ENCODE measurements around the gene KRTDAP. TPM values are rescaled to one million over a fixed set of nuclear protein-coding genes. Genes with fewer than 3 reads are reported as not detected.

KRTDAP gene
- total and polyA plus RNA-seq, 5 donors from 2014 or later: not detected

Other genes starting within 250 kb of the KRTDAP start
- 28.1 TPM for gene LSR, start 241.5 kb downstream of the KRTDAP start, total RNA-seq
- 10 to 100 TPM; 47.8 to 66.1 (median 53.7) TPM for gene LSR, start 241.5 kb downstream of the KRTDAP start, polyA plus RNA-seq
- 277 TPM for gene USF2, start 221.5 kb downstream of the KRTDAP start, total RNA-seq
- 10 to 100 TPM in 1 of 4 donors, 1 to 10 TPM in 3; 5.9 to 10.1 (median 6.8) TPM for gene USF2, start 221.5 kb downstream of the KRTDAP start, polyA plus RNA-seq
- 0.32 TPM for gene HAMP, start 207.9 kb downstream of the KRTDAP start, total RNA-seq
- gene HAMP, start 207.9 kb downstream of the KRTDAP start, polyA plus RNA-seq: not detected
- not detected for gene MAG, start 198.3 kb downstream of the KRTDAP start, total RNA-seq
- gene MAG, start 198.3 kb downstream of the KRTDAP start, polyA plus RNA-seq: under 1 TPM in 2 of 4 donors, not detected in 2; 0.16 to 0.28 TPM
- gene CD22, start 161.3 kb downstream of the KRTDAP start, total RNA-seq: 3.3 TPM
- 1 to 10 TPM in 1 of 4 donors, under 1 TPM in 2, not detected in 1; 0.15 to 1.9 (median 0.39) TPM for gene CD22, start 161.3 kb downstream of the KRTDAP start, polyA plus RNA-seq
- gene FFAR1, start 142.6 kb downstream of the KRTDAP start, total RNA-seq: not detected
- gene FFAR1, start 142.6 kb downstream of the KRTDAP start, polyA plus RNA-seq: not detected
- gene FFAR3, start 132.0 kb downstream of the KRTDAP start, total RNA-seq: 1.7 TPM
- under 1 TPM in 1 of 4 donors, not detected in 3; 0.39 TPM for gene FFAR3, start 132.0 kb downstream of the KRTDAP start, polyA plus RNA-seq
- gene GPR42, start 119.4 kb downstream of the KRTDAP start, total RNA-seq: not detected
- gene GPR42, start 119.4 kb downstream of the KRTDAP start, polyA plus RNA-seq: not detected
- gene FFAR2, start 42.2 kb downstream of the KRTDAP start, total RNA-seq: not detected
- gene FFAR2, start 42.2 kb downstream of the KRTDAP start, polyA plus RNA-seq: not detected
- not detected for gene DMKN, start 23.2 kb upstream of the KRTDAP start, total RNA-seq
- gene DMKN, start 23.2 kb upstream of the KRTDAP start, polyA plus RNA-seq: 1 to 10 TPM in 2 of 4 donors, under 1 TPM in 1, not detected in 1; 0.74 to 1.6 (median 1.0) TPM
- not detected for gene SBSN, start 37.8 kb upstream of the KRTDAP start, total RNA-seq
- not detected for gene SBSN, start 37.8 kb upstream of the KRTDAP start, polyA plus RNA-seq
- gene GAPDHS, start 43.0 kb upstream of the KRTDAP start, total RNA-seq: not detected
- gene GAPDHS, start 43.0 kb upstream of the KRTDAP start, polyA plus RNA-seq: not detected
- gene TMEM147, start 55.2 kb upstream of the KRTDAP start, total RNA-seq: 37.1 TPM
- 100 to 1,000 TPM; 155 to 179 (median 160) TPM for gene TMEM147, start 55.2 kb upstream of the KRTDAP start, polyA plus RNA-seq
- gene ATP4A, start 73.2 kb upstream of the KRTDAP start, total RNA-seq: not detected
- not detected for gene ATP4A, start 73.2 kb upstream of the KRTDAP start, polyA plus RNA-seq
- not detected for gene PMIS2, start 95.7 kb upstream of the KRTDAP start, total RNA-seq
- gene PMIS2, start 95.7 kb upstream of the KRTDAP start, polyA plus RNA-seq: not detected
- 25.9 TPM for gene HAUS5, start 122.3 kb upstream of the KRTDAP start, total RNA-seq
- gene HAUS5, start 122.3 kb upstream of the KRTDAP start, polyA plus RNA-seq: 1 to 10 TPM; 5.1 to 8.1 (median 6.6) TPM
- gene RBM42, start 138.6 kb upstream of the KRTDAP start, total RNA-seq: 52.3 TPM
- gene RBM42, start 138.6 kb upstream of the KRTDAP start, polyA plus RNA-seq: 10 to 100 TPM; 54.4 to 69.0 (median 59.2) TPM
- gene ETV2, start 151.3 kb upstream of the KRTDAP start, total RNA-seq: not detected
- under 1 TPM in 3 of 4 donors, not detected in 1; 0.44 to 0.67 (median 0.46) TPM for gene ETV2, start 151.3 kb upstream of the KRTDAP start, polyA plus RNA-seq
- gene COX6B1, start 157.9 kb upstream of the KRTDAP start, total RNA-seq: 249 TPM
- 100 to 1,000 TPM; 854 to 919 (median 912) TPM for gene COX6B1, start 157.9 kb upstream of the KRTDAP start, polyA plus RNA-seq
- gene UPK1A, start 176.1 kb upstream of the KRTDAP start, total RNA-seq: not detected
- gene UPK1A, start 176.1 kb upstream of the KRTDAP start, polyA plus RNA-seq: not detected
- gene ZBTB32, start 214.1 kb upstream of the KRTDAP start, total RNA-seq: 42.0 TPM
- gene ZBTB32, start 214.1 kb upstream of the KRTDAP start, polyA plus RNA-seq: 1 to 10 TPM; 3.1 to 5.3 (median 4.6) TPM
- 73.0 TPM for gene KMT2B, start 227.5 kb upstream of the KRTDAP start, total RNA-seq
- 1 to 10 TPM in 1 of 4 donors, under 1 TPM in 3; 0.45 to 1.1 (median 0.68) TPM for gene KMT2B, start 227.5 kb upstream of the KRTDAP start, polyA plus RNA-seq

All from CD4-positive, CD25-positive, alpha-beta regulatory T cell (primary cell).